Measurements from ENCODE around the gene PTPRM. TPM values are rescaled to one million over a fixed set of nuclear protein-coding genes. Genes with fewer than 3 reads are reported as not detected.

PTPRM gene
- total and polyA plus RNA-seq, 2 experiments from 2014 or later, result 30.9 to 62.8 TPM

- H2AFZ ChIP-seq, result no peak overlapping the region
- no peaks in the 10 kb centered on the region for H4K20me1 ChIP-seq (ENCODE audit: insufficient read depth)
- no peak overlapping the region for H3K4me3 ChIP-seq
- H3K79me2 ChIP-seq (ENCODE audit: insufficient read depth), result no peaks in the 10 kb centered on the region
- WGBS, 2 experiments (ENCODE audit: low coverage in 1 of 2, low lambda C conversion rate in 2 of 2, missing lambda C conversion rate in 2 of 2), result 73 to 77% methylated on average over 7 of the region's 7 CpGs
- H3K27ac ChIP-seq, result no peak overlapping the region
- peaks cover 3% of the 10 kb centered on the region; the same call in 1 of the 2 replicates for H3F3A ChIP-seq (ENCODE audit: insufficient read depth)
- no peak overlapping the region for H3K9ac ChIP-seq
- peaks cover 13% of the 10 kb centered on the region for H3K4me1 ChIP-seq (ENCODE audit: insufficient read depth)
- in situ Hi-C loops (cut with MboI), result no loop called here
- no peaks in the 10 kb centered on the region for H3K9me2 ChIP-seq (ENCODE audit: insufficient read depth)
- 0 out of 2 replicates have a peak, but pooled peaks cover 2% of the 10 kb centered on the region for H3K36me3 ChIP-seq (ENCODE audit: low read depth)
- TF ChIP-seq EZH2phosphoT487 (IDR thresholded peaks at IDR 0.05; ENCODE audit: insufficient read depth, low read depth), result no peak
- TF ChIP-seq EZH2 (IDR thresholded peaks at IDR 0.05; ENCODE audit: insufficient read depth, poor library complexity, severe bottlenecking), result no peak
- H3K4me2 ChIP-seq (ENCODE audit: unreplicated experiment), result no peak overlapping the region
- H3K27me3 ChIP-seq (replicated peaks; ENCODE audit: insufficient read depth), result no peaks in the 10 kb centered on the region
- DNase-seq, result peak; percentile 51
- H3K9me3 ChIP-seq (ENCODE audit: low read depth), result no peaks in the 10 kb centered on the region
Observed at GRCh38 chr18:8303151-8303755, 736.1 kb downstream of the PTPRM start.

DNA sequence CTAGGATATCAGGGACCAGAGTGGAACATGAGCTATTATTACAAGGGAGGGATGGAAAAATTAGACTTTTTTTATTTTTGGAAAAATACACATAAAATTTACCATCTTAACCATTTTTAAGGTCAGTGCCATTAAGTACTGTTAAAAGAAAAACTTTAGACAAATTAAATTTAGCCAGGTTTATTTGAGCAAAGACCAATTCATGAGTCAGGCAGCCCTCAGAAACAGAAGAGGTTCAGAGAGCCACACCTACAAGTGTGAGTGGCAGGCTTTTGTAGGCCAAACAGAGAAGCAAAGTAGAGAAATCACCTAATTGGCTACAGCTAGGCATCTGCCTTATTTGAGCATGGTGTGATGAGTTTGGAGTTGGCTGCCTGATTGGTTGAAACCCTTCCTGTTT is 740.8 kb downstream of the PTPRM start:
- H3K9ac ChIP-seq, result no peak overlapping the region
- H3K27ac ChIP-seq, result no peak overlapping the region
- H3K4me3 ChIP-seq, result no peak overlapping the region
- H3K4me1 ChIP-seq (ENCODE audit: insufficient read depth), result peaks cover 11% of the 10 kb centered on the region
- 0 out of 2 replicates have a peak, but pooled peaks cover 2% of the 10 kb centered on the region for H3K36me3 ChIP-seq (ENCODE audit: low read depth)
- H3K79me2 ChIP-seq (ENCODE audit: insufficient read depth), result no peaks in the 10 kb centered on the region
- H3K27me3 ChIP-seq (replicated peaks; ENCODE audit: insufficient read depth), result no peaks in the 10 kb centered on the region
- DNase-seq, result no peak
- no peak overlapping the region for H2AFZ ChIP-seq
- no peak overlapping the region for H3K4me2 ChIP-seq (ENCODE audit: unreplicated experiment)
- no peaks in the 10 kb centered on the region for H3K9me3 ChIP-seq (ENCODE audit: low read depth)
- H3F3A ChIP-seq (ENCODE audit: insufficient read depth), result peaks cover 3% of the 10 kb centered on the region; the same call in 1 of the 2 replicates
- in situ Hi-C loops (cut with MboI), result no loop called here
- no peaks in the 10 kb centered on the region for H4K20me1 ChIP-seq (ENCODE audit: insufficient read depth)
- TF ChIP-seq EZH2phosphoT487 (IDR thresholded peaks at IDR 0.05; ENCODE audit: insufficient read depth, low read depth) (no peak), EZH2 (IDR thresholded peaks at IDR 0.05; ENCODE audit: insufficient read depth, poor library complexity, severe bottlenecking) (no peak)
- H3K9me2 ChIP-seq (ENCODE audit: insufficient read depth), result no peaks in the 10 kb centered on the region

- H3K4me2 ChIP-seq (ENCODE audit: unreplicated experiment), result no peak overlapping the region
- no peak overlapping the region for H3K4me3 ChIP-seq
- H3K36me3 ChIP-seq (ENCODE audit: low read depth), result no peaks in the 10 kb centered on the region
- H3K27ac ChIP-seq, result no peak overlapping the region
- TF ChIP-seq EZH2phosphoT487 (IDR thresholded peaks at IDR 0.05; ENCODE audit: insufficient read depth, low read depth), result no peak
- no peak for TF ChIP-seq EZH2 (IDR thresholded peaks at IDR 0.05; ENCODE audit: insufficient read depth, poor library complexity, severe bottlenecking)
- H3K9ac ChIP-seq, result no peak overlapping the region
- WGBS, 2 experiments (ENCODE audit: low coverage in 1 of 2, low lambda C conversion rate in 2 of 2, missing lambda C conversion rate in 2 of 2), result 94 to 100% methylated on average over 2 of the region's 2 CpGs
- no peaks in the 10 kb centered on the region for H3K79me2 ChIP-seq (ENCODE audit: insufficient read depth)
- no peak overlapping the region for H2AFZ ChIP-seq
- H4K20me1 ChIP-seq (ENCODE audit: insufficient read depth), result no peaks in the 10 kb centered on the region
- H3K9me3 ChIP-seq (ENCODE audit: low read depth), result no peaks in the 10 kb centered on the region
- H3K4me1 ChIP-seq (ENCODE audit: insufficient read depth), result no peaks in the 10 kb centered on the region
- no peaks in the 10 kb centered on the region for H3K27me3 ChIP-seq (replicated peaks; ENCODE audit: insufficient read depth)
- no peaks in the 10 kb centered on the region; the same call in 1 of the 2 replicates for H3K9me2 ChIP-seq (ENCODE audit: insufficient read depth)
- no peaks in the 10 kb centered on the region for H3F3A ChIP-seq (ENCODE audit: insufficient read depth)
- in situ Hi-C loops (cut with MboI), result no loop called here
- no peak for DNase-seq
Observed at GRCh38 chr18:8313043-8313442, 745.9 kb downstream of the PTPRM start.

DNA sequence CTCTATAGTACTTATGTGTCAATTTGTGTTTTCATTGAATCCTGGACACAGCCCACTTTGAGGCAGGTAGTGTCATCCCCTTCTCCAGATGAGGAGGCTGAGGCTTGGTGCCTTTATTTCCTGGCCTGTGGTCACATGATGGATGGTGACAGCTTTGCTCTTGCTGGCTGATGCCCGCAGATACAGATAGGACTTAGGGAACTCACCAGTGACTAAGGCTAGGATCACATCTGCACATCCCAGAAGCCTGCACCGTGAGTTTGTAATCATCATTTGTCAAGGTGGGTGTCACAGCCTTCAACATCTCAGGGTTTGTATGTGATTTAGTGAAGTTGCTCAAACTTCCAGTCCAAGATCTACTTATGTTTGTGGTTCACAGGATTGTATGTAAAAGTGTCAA is 747.0 kb downstream of the PTPRM start:
- Histone ChIP-seq H3F3A (ENCODE audit: insufficient read depth) (no peaks in the 10 kb centered on the region), H2AFZ (no peak overlapping the region), H3K9me2 (ENCODE audit: insufficient read depth) (no peaks in the 10 kb centered on the region; the same call in 1 of the 2 replicates), H3K27me3 (replicated peaks; ENCODE audit: insufficient read depth) (no peaks in the 10 kb centered on the region), H4K20me1 (ENCODE audit: insufficient read depth) (no peaks in the 10 kb centered on the region), H3K9ac (no peak overlapping the region), H3K9me3 (ENCODE audit: low read depth) (no peaks in the 10 kb centered on the region), H3K36me3 (ENCODE audit: low read depth) (no peaks in the 10 kb centered on the region), H3K79me2 (ENCODE audit: insufficient read depth) (no peaks in the 10 kb centered on the region), H3K4me3 (no peak overlapping the region), H3K4me1 (ENCODE audit: insufficient read depth) (no peaks in the 10 kb centered on the region), H3K27ac (no peak overlapping the region), H3K4me2 (ENCODE audit: unreplicated experiment) (no peak overlapping the region)
- peak; percentile 13 for DNase-seq
- TF ChIP-seq EZH2 (IDR thresholded peaks at IDR 0.05; ENCODE audit: insufficient read depth, poor library complexity, severe bottlenecking), result no peak
- TF ChIP-seq EZH2phosphoT487 (IDR thresholded peaks at IDR 0.05; ENCODE audit: insufficient read depth, low read depth), result no peak
- in situ Hi-C loops (cut with MboI), result no loop called here
- 31 to 37% methylated on average over 2 of the region's 2 CpGs for WGBS, 2 experiments (ENCODE audit: low coverage in 1 of 2, low lambda C conversion rate in 2 of 2, missing lambda C conversion rate in 2 of 2)
